GM23248 (cell line): ENCODE data around the gene TES. TPM values are rescaled to one million over a fixed set of nuclear protein-coding genes. Genes with fewer than 3 reads are reported as not detected.
A peak's percentile ranks its signal among the peaks of the same experiment; 100 is the strongest.

Source experiments
- DNase-seq: peaks from one replicate; pipeline ENCODE4 v3.0.0-alpha.2; 2015
- H2AFZ ChIP-seq: fragments of 200-600 bp; sonication (generic); 2 replicates; pipeline ENCODE4 v1.6.1; 2016; ENCODE audit warnings: antibody characterized with exemption
- H3F3A ChIP-seq: fragments of 200-600 bp; sonication (generic); 2 replicates; pipeline ENCODE4 v1.6.1; 2016; ENCODE audit warnings: mild to moderate bottlenecking, antibody characterized with exemption, mixed run types; ENCODE audit not compliant: insufficient read depth
- H3K27ac ChIP-seq: fragments of 200-600 bp; sonication (generic); 2 replicates; pipeline ENCODE4 v1.5.1; 2016; ENCODE audit warnings: mild to moderate bottlenecking
- H3K27me3 ChIP-seq: fragments of 200-600 bp; sonication (generic); replicated peaks from 2 replicates; pipeline ENCODE4 v1.6.1; 2016; ENCODE audit warnings: mild to moderate bottlenecking; ENCODE audit not compliant: insufficient read depth
- H3K36me3 ChIP-seq: fragments of 200-600 bp; sonication (generic); 2 replicates; pipeline ENCODE4 v1.6.1; 2016; ENCODE audit warnings: low read depth, mild to moderate bottlenecking
- H3K4me1 ChIP-seq: fragments of 200-600 bp; sonication (generic); 2 replicates; pipeline ENCODE4 v1.6.1; 2016; ENCODE audit warnings: mild to moderate bottlenecking; ENCODE audit not compliant: insufficient read depth
- H3K4me2 ChIP-seq: fragments of 200-600 bp; sonication (generic); one replicate; pipeline ENCODE4 v1.6.1; 2016; ENCODE audit warnings: mild to moderate bottlenecking; ENCODE audit not compliant: unreplicated experiment
- H3K4me3 ChIP-seq: fragments of 200-600 bp; sonication (generic); 2 replicates; pipeline ENCODE4 v1.5.1; 2016; ENCODE audit warnings: mild to moderate bottlenecking
- H3K79me2 ChIP-seq: fragments of 200-600 bp; sonication (generic); 2 replicates; pipeline ENCODE4 v1.6.1; 2016; ENCODE audit warnings: mild to moderate bottlenecking; ENCODE audit not compliant: insufficient read depth
- H3K9ac ChIP-seq: fragments of 200-600 bp; sonication (generic); 2 replicates; pipeline ENCODE4 v1.6.1; 2016; ENCODE audit warnings: mild to moderate bottlenecking
- H3K9me2 ChIP-seq: fragments of 200-600 bp; sonication (generic); 2 replicates; pipeline ENCODE4 v1.6.1; 2016; ENCODE audit warnings: mixed run types, mild to moderate bottlenecking, moderate library complexity; ENCODE audit not compliant: insufficient read depth
- H3K9me3 ChIP-seq: fragments of 200-600 bp; sonication (generic); one replicate; pipeline ENCODE4 v1.6.1; 2017; ENCODE audit warnings: low read depth
- H4K20me1 ChIP-seq: fragments of 200-600 bp; sonication (generic); 2 replicates; pipeline ENCODE4 v1.6.0; 2016; ENCODE audit not compliant: insufficient read depth
- EZH2 ChIP-seq: fragments of 200-600 bp; sonication (generic); IDR thresholded peaks from 2 replicates; pipeline ENCODE4 v1.6.1; 2018; ENCODE audit warnings: antibody characterized with exemption, mild to moderate bottlenecking; ENCODE audit not compliant: insufficient read depth, poor library complexity, severe bottlenecking
- EZH2phosphoT487 ChIP-seq: fragments of 200-600 bp; sonication (generic); IDR thresholded peaks from 2 replicates; pipeline ENCODE4 v1.6.1; 2018; ENCODE audit warnings: antibody characterized with exemption, moderate library complexity, mild to moderate bottlenecking, low read depth; ENCODE audit not compliant: insufficient read depth
- WGBS, 2 experiments: methylation state at CpG; one replicate each; pipeline ENCODE4 v1.1.6; 2015 to 2017; ENCODE audit warnings: low lambda C conversion rate in 2 of 2, low coverage in 1 of 2; ENCODE audit errors: missing lambda C conversion rate in 2 of 2; 5-methylcytosine and 5-hydroxymethylcytosine counted together
- in situ Hi-C: fragments of 300-500 bp; cut with MboI; formaldehyde crosslinking; loops from 2 replicates; pipeline ENCODE4 v1.15.0; 2020
- polyA plus RNA-seq: library from polyadenylated mRNA; unstranded; fragments of >200 nt; fragmentation: Nextera tagmentation; extraction: Ambion mirVana; gene quantifications from 2 replicates; pipeline ENCODE4 v1.2.1, GENCODE V29; 2016
- total RNA-seq: library from RNA; depleted of rRNA; stranded (reverse); fragments of >200 nt; shearing (Covaris generic); gene quantifications from 2 replicates; pipeline ENCODE4 v1.2.3, GENCODE V29; 2014

TES gene
- total and polyA plus RNA-seq, 2 experiments from 2014 or later: 32.5 to 41.5 TPM

GRCh38 chr7:116216956-116217571 is 6.7 kb downstream of the TES start:
- in situ Hi-C loops: no loop called here
- TF ChIP-seq EZH2phosphoT487 (no peak), EZH2 (no peak)
- H3K79me2 ChIP-seq: peaks cover 59% of the 10 kb centered on the region
- H2AFZ ChIP-seq: no peak overlapping the region
- H3K4me1 ChIP-seq: peaks cover 56% of the 10 kb centered on the region
- no peaks in the 10 kb centered on the region for H3K9me2 ChIP-seq
- no peak overlapping the region for H3K4me3 ChIP-seq
- no peaks in the 10 kb centered on the region for H3K27me3 ChIP-seq
- H3K9ac ChIP-seq: peak overlapping the region; percentile 35
- H3F3A ChIP-seq: peaks cover 42% of the 10 kb centered on the region
- H3K9me3 ChIP-seq: no peaks in the 10 kb centered on the region
- WGBS, 2 experiments: 85 to 88% methylated on average over 3 of the region's 3 CpGs
- peak; percentile 60 for DNase-seq
- H3K36me3 ChIP-seq: no peaks in the 10 kb centered on the region
- peak overlapping the region; percentile 67; the same call in 1 of the 2 replicates for H3K27ac ChIP-seq
- H4K20me1 ChIP-seq: no peaks in the 10 kb centered on the region
- peak overlapping the region; percentile 73 for H3K4me2 ChIP-seq

- in situ Hi-C loops: no loop called here
- Histone ChIP-seq H2AFZ (no peak overlapping the region), H4K20me1 (no peaks in the 10 kb centered on the region), H3K4me1 (peaks cover 46% of the 10 kb centered on the region), H3K9ac (peak overlapping the region; percentile 35), H3F3A (peaks cover 31% of the 10 kb centered on the region), H3K27me3 (no peaks in the 10 kb centered on the region), H3K4me3 (peak overlapping the region; percentile 9), H3K9me3 (no peaks in the 10 kb centered on the region), H3K9me2 (no peaks in the 10 kb centered on the region), H3K79me2 (peaks cover 68% of the 10 kb centered on the region), H3K36me3 (no peaks in the 10 kb centered on the region), H3K4me2 (peak overlapping the region; percentile 73), H3K27ac (peak overlapping the region; percentile 67)
- 38 to 39% methylated on average over 4 of the region's 4 CpGs for WGBS, 2 experiments
- peak; percentile 66 for DNase-seq
- no peak for TF ChIP-seq EZH2phosphoT487
- TF ChIP-seq EZH2: no peak
Observed at GRCh38 chr7:116218051-116218645, 7.8 kb downstream of the TES start.

- peaks cover 74% of the 10 kb centered on the region for H3K79me2 ChIP-seq
- no peak overlapping the region for H3K9ac ChIP-seq
- peak overlapping the region; percentile 67; the same call in 1 of the 2 replicates for H3K27ac ChIP-seq
- H3K27me3 ChIP-seq: no peaks in the 10 kb centered on the region
- no peaks in the 10 kb centered on the region for H3K36me3 ChIP-seq
- H4K20me1 ChIP-seq: no peaks in the 10 kb centered on the region
- no peak for DNase-seq
- no peaks in the 10 kb centered on the region for H3K9me3 ChIP-seq
- H2AFZ ChIP-seq: no peak overlapping the region
- WGBS, 2 experiments: 56 to 57% methylated on average over 1 of the region's 1 CpG
- peaks cover 25% of the 10 kb centered on the region for H3F3A ChIP-seq
- peak overlapping the region; percentile 73 for H3K4me2 ChIP-seq
- no peak overlapping the region for H3K4me3 ChIP-seq
- in situ Hi-C loops: no loop called here
- TF ChIP-seq EZH2phosphoT487 (no peak), EZH2 (no peak)
- H3K9me2 ChIP-seq: no peaks in the 10 kb centered on the region
- peaks cover 44% of the 10 kb centered on the region for H3K4me1 ChIP-seq
Observed at GRCh38 chr7:116218747-116219146, 8.4 kb downstream of the TES start.

- no peak overlapping the region for H3K27ac ChIP-seq
- no peak overlapping the region for H3K9ac ChIP-seq
Observed at GRCh38 chr7:116219288-116219687, 8.9 kb downstream of the TES start.

More at GRCh38 chr7:116219288-116219687, 8.9 kb downstream of the TES start:
- DNase-seq: no peak
- H3K4me2 ChIP-seq: no peak overlapping the region
- H3K9me2 ChIP-seq: no peaks in the 10 kb centered on the region
- in situ Hi-C loops: no loop called here
- H3K4me1 ChIP-seq: peaks cover 40% of the 10 kb centered on the region
- peaks cover 75% of the 10 kb centered on the region for H3K79me2 ChIP-seq
- H3K4me3 ChIP-seq: no peak overlapping the region
- H3K36me3 ChIP-seq: no peaks in the 10 kb centered on the region
- H2AFZ ChIP-seq: no peak overlapping the region
- H3K27me3 ChIP-seq: no peaks in the 10 kb centered on the region
- H3F3A ChIP-seq: peaks cover 20% of the 10 kb centered on the region
- no peak for TF ChIP-seq EZH2
- no peak for TF ChIP-seq EZH2phosphoT487
- no peaks in the 10 kb centered on the region for H3K9me3 ChIP-seq
- H4K20me1 ChIP-seq: no peaks in the 10 kb centered on the region
